DMS 273 (cell line): ENCODE data around the gene ADORA1.

Source experiments
- DNase-seq: peaks from one replicate; lab custom pipeline; 2025; ENCODE audit not compliant: unreplicated experiment; lab: John Stamatoyannopoulos, UW

ADORA1 gene

GRCh38 chr1:203156280-203156679 lies 28.8 kb downstream of the ADORA1 start:
- no peak for DNase-seq

DNA sequence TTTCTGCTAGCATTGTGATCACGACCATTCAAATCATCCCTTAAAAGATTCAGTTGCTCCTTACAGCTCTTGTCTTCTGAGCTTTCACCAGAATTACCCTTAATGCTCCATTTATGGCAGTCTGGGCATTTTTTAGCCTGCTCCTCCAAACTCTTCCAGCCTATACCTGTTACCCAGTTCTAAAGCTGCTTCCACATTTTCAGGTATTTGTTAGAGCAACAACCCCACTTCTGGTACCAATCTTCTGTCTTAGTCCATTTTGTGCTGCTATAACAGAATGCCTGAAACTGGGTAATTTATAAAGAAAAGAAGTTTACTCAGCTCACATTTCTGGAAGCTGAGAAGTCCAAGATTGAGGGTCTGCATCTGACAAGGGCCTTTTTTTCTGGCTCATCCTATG lies 30.9 kb downstream of the ADORA1 start:
- no peak for DNase-seq

- peak; percentile 96 for DNase-seq
These were observed 31.6 kb downstream of the ADORA1 start for GRCh38 chr1:203158960-203159665.

GRCh38 chr1:203159844-203160243 lies 32.3 kb downstream of the ADORA1 start:
- no peak for DNase-seq

DNA sequence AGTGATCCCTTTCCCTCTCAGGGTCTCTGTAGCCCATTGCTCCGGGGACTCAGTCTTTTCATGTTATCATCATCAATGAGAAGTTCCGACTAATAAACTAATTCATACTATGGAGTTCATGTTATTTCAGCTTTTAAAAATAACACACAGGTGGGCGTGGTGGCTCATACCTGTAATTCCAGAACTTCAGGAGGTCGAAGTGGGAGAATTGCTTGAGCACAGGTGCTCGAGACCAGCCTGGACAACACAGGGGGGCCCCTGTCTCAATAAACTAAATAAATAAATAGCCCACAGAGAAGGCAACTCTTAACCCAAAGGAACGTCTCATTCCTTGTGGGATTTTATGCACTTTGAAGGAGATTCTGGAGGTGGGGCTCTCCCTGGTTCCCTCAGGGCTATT lies 33.6 kb downstream of the ADORA1 start:
- DNase-seq: no peak

DNA sequence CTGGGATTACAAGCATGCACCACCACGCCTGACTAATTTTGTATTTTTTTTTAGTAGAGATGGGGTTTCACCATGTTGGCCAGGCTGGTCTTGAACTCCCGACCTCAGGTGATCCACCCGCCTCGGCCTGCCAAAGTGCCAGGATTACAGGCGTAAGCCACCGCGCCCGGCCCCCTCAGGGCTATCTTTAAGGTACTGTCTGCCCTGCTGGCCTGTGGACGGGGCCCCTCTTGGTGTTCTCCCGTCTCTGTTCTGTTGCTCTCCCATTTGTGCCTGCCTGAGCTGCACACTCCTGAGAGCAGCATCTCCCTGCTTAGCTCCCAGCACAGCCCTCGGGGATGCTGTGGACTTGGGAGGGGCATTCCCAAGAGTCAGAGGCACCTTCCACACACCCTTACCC lies 34.2 kb downstream of the ADORA1 start:
- DNase-seq: no peak

DNA sequence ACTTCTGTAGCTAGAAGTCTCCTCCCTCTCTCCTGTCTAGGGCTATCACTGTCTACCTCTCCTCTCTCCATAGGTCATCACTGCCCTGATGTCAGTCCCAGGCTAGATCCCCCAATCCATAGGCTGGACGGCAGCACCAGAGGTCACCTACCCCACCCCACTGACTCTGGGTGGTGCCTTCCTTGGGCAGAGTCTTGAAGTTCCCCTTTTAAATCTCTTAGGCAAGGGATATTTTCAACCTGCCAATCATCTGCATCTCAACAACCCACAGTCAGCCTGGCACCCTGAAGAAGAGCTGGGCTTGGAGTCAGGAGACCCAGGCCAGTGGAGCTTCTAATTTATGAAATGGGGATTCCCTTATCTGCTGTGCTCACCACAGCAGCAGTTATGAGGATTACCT lies 34.9 kb downstream of the ADORA1 start:
- no peak for DNase-seq

GRCh38 chr1:203163891-203164635 lies 36.5 kb downstream of the ADORA1 start:
- DNase-seq: no peak

- no peak for DNase-seq
These were observed 37.7 kb downstream of the ADORA1 start for GRCh38 chr1:203165101-203165799.

DNA sequence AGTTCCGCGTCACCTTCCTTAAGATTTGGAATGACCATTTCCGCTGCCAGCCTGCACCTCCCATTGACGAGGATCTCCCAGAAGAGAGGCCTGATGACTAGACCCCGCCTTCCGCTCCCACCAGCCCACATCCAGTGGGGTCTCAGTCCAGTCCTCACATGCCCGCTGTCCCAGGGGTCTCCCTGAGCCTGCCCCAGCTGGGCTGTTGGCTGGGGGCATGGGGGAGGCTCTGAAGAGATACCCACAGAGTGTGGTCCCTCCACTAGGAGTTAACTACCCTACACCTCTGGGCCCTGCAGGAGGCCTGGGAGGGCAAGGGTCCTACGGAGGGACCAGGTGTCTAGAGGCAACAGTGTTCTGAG lies 38.3 kb downstream of the ADORA1 start:
- no peak for DNase-seq

- DNase-seq: peak; percentile 57
These were observed 38.8 kb downstream of the ADORA1 start for GRCh38 chr1:203166192-203166940.

GRCh38 chr1:203167026-203167912 lies 39.7 kb downstream of the ADORA1 start:
- peak; percentile 25 for DNase-seq

- no peak for DNase-seq
These were observed 40.3 kb downstream of the ADORA1 start for GRCh38 chr1:203167913-203168200.

- no peak for DNase-seq
These were observed 40.8 kb downstream of the ADORA1 start for GRCh38 chr1:203168256-203168786.

GRCh38 chr1:203168991-203169390 lies 41.5 kb downstream of the ADORA1 start:
- no peak for DNase-seq

- DNase-seq: no peak
These were observed 42.4 kb downstream of the ADORA1 start for GRCh38 chr1:203169770-203170520.

DNA sequence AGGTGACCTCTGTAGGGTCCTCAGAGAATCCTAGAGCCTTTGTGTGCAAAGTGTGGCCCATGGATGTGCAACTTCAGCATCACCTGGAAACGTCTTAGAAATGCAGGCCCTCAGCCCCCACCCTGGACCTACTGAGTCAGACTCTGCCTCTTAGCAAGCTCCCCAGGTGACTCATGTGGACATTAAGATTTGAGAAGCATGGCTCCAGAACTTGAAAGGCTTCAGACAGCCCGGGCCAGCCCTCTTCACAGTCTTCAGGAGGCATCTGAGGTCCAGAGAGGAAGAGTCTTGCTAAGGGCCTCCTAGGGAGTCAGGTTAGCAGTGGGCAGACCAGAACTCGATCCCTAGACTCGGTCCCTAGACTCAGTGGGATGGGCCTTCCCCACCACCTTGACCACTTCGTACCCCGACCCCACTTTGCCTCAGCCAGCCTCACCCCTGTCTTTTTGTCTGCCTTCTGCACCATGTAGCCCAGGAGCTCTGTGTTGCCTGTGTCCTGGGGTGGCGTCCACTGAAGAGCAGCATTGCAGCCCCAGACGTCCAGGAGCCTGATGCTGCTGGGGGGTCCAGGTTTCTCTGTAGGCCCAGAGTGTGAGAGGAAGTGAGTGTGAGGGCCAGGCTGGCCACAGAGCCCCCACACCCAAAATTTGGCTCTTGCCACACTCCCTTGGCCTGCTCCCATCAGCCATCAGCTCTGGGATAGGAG lies 43.3 kb downstream of the ADORA1 start:
- DNase-seq: no peak

DNA sequence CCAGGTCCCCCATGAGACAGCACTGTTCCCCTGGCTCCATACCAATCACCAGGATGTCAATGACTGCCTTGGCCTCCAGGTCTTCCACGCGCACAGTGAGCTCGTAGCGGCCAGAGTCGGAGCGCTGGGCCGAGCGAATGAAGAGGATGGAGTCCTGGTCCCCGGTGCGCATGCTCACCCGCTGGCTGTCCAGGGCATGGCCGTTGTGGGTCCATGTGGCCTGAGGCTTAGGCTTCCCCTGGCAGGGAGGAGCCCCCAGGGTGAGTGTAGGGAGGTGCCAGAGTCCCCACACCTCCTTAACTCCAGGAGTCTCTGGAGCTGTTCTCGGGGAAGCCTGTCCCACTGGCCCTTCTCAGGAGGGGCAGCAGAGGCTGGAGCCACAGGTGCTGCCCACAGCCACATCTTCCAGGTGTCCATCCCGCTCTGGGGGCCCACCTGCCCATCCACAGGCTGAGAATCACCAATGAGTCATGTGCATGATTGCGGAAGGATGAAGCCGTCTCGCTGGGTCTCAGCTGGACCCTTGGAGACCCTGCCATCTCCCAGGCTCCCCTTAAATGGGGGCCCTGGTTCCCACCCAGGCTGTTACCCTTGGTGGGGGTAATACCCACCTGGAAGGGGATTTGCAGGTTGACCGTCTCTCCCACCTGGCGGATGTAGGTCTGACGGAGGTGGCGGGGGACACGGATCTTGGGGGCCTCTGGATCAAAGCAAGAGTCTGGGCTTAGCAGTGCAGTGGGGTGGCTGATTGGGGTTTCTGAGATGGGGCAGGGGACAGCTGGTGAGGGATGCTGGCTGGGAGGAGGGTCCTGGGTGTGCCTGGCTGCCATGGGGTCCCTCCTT lies 44.0 kb downstream of the ADORA1 start:
- no peak for DNase-seq
